Thymus (tissue), 11 donors: ENCODE data around the gene OR51F2. TPM values are rescaled to one million over a fixed set of nuclear protein-coding genes. Genes with fewer than 3 reads are reported as not detected.

Experiments
- DNase-seq, 9 donors: peaks; one replicate each; pipeline ENCODE4 v3.0.0-alpha.2; 2013; ENCODE audit warnings: low spot score in 9 of 9, low read depth in 6 of 9, missing footprints in 1 of 9
- H3K27ac ChIP-seq, 2 donors: one replicate each; pipeline ENCODE4 v1.5.1; 2013; ENCODE audit warnings: control low read depth in 1 of 2, low read depth in 1 of 2, low read length in 1 of 2, mild to moderate bottlenecking in 1 of 2, moderate library complexity in 1 of 2
- H3K27me3 ChIP-seq, 2 donors: one replicate each; pipeline ENCODE4 v1.5.1; 2013; ENCODE audit warnings: low read length in 1 of 2; ENCODE audit not compliant: control insufficient read depth in 2 of 2, insufficient read depth in 1 of 2
- H3K36me3 ChIP-seq, 2 donors: one replicate each; pipeline ENCODE4 v1.5.1; 2013; ENCODE audit warnings: low read length in 1 of 2, mild to moderate bottlenecking in 1 of 2, moderate library complexity in 1 of 2; ENCODE audit not compliant: control insufficient read depth in 2 of 2, insufficient read depth in 2 of 2
- H3K4me1 ChIP-seq, 2 donors: one replicate each; pipeline ENCODE4 v1.5.1; 2013; ENCODE audit warnings: low read length in 2 of 2; ENCODE audit not compliant: control insufficient read depth in 2 of 2, insufficient read depth in 2 of 2
- H3K4me3 ChIP-seq, 2 donors: one replicate each; pipeline ENCODE4 v1.5.1; 2013; ENCODE audit warnings: low read length in 2 of 2, control low read depth in 1 of 2, mild to moderate bottlenecking in 1 of 2
- H3K9me3 ChIP-seq, 2 donors: one replicate each; pipeline ENCODE4 v1.5.1; 2013; ENCODE audit warnings: low read length in 1 of 2, mild to moderate bottlenecking in 1 of 2; ENCODE audit not compliant: control insufficient read depth in 2 of 2, insufficient read depth in 1 of 2
- whole genome bisulfite sequencing: extraction: QIAGEN DNeasy Blood & Tissue Kit; methylation state at CpG from one replicate; pipeline ENCODE4 v1.1.7; 2013; 5-methylcytosine and 5-hydroxymethylcytosine counted together
- polyA plus RNA-seq: library from polyadenylated mRNA; stranded (reverse); fragments of 200-250 nt; gene quantifications from one replicate; pipeline ENCODE4 v1.2.3, GENCODE V29; 2013
- total RNA-seq: library from RNA; stranded (reverse); fragments of 120-200 nt; gene quantifications from one replicate; pipeline ENCODE4 v1.2.4, GENCODE V29; 2013
- donor health status: healthy.

Gene OR51F2
- total and polyA plus RNA-seq, 2 donors, result not detected

DNA sequence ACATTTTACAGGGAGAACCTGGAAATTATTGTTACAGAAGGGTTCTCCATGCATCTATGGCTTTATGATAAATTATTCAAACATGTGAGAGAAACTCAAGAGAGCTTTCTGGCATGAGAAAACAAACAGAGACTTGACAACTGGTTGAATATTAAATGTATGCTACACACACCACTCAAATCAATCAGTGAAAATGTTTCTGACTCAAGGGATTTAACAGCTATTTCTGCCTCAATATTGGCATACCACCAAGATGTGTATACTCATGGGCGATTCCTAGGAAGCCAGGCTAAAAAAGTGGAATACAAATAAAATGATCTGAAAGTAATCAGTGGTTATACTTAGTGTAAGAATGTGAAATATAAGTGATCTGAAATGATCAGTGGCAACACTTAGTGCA, 44.7 kb downstream of the OR51F2 start:
- no peak for DNase-seq
- 76% methylated on average over 1 of the region's 1 CpG for WGBS
- Histone ChIP-seq H3K27ac (no peak overlapping the region), H3K4me1 (no peaks in the 10 kb centered on the region), H3K36me3 (no peaks in the 10 kb centered on the region), H3K4me3 (no peak overlapping the region), H3K9me3 (no peaks in the 10 kb centered on the region), H3K27me3 (no peaks in the 10 kb centered on the region)

Other genes starting within 250 kb of the OR51F2 start
- 0.09 TPM for gene OR52I2, start 239.6 kb upstream of the OR51F2 start, total RNA-seq
- 0.07 TPM for gene OR52I2, start 239.6 kb upstream of the OR51F2 start, polyA plus RNA-seq
- gene OR52I1, start 227.3 kb upstream of the OR51F2 start, total RNA-seq, result under 0.01 TPM
- 0.02 TPM for gene OR52I1, start 227.3 kb upstream of the OR51F2 start, polyA plus RNA-seq
- gene TRIM68, start 213.1 kb upstream of the OR51F2 start, total RNA-seq, result 6.9 TPM
- gene TRIM68, start 213.1 kb upstream of the OR51F2 start, polyA plus RNA-seq, result 6.5 TPM
- not detected for gene OR51D1, start 183.8 kb upstream of the OR51F2 start, total RNA-seq
- gene OR51D1, start 183.8 kb upstream of the OR51F2 start, polyA plus RNA-seq, result under 0.01 TPM
- 0.33 TPM for gene OR51E1, start 177.3 kb upstream of the OR51F2 start, total RNA-seq
- gene OR51E1, start 177.3 kb upstream of the OR51F2 start, polyA plus RNA-seq, result 0.68 TPM
- under 0.01 TPM for gene OR51E2, start 123.5 kb upstream of the OR51F2 start, total RNA-seq
- gene OR51E2, start 123.5 kb upstream of the OR51F2 start, polyA plus RNA-seq, result 0.57 TPM
- gene MMP26, start 116.5 kb upstream of the OR51F2 start, total RNA-seq, result 0.52 TPM
- gene MMP26, start 116.5 kb upstream of the OR51F2 start, polyA plus RNA-seq, result 1.9 TPM
- not detected for gene OR51F1, start 51.4 kb upstream of the OR51F2 start, total RNA-seq
- gene OR51F1, start 51.4 kb upstream of the OR51F2 start, polyA plus RNA-seq, result not detected
- not detected for gene OR52R1, start 16.9 kb upstream of the OR51F2 start, total RNA-seq
- not detected for gene OR52R1, start 16.9 kb upstream of the OR51F2 start, polyA plus RNA-seq
- not detected for gene OR51S1, start 27.9 kb downstream of the OR51F2 start, total RNA-seq
- gene OR51S1, start 27.9 kb downstream of the OR51F2 start, polyA plus RNA-seq, result not detected
- not detected for gene OR51T1, start 60.6 kb downstream of the OR51F2 start, total RNA-seq
- gene OR51T1, start 60.6 kb downstream of the OR51F2 start, polyA plus RNA-seq, result not detected
- not detected for gene OR51A7, start 82.5 kb downstream of the OR51F2 start, total RNA-seq
- gene OR51A7, start 82.5 kb downstream of the OR51F2 start, polyA plus RNA-seq, result 0.05 TPM
- not detected for gene OR51G2, start 98.0 kb downstream of the OR51F2 start, total RNA-seq
- 0.02 TPM for gene OR51G2, start 98.0 kb downstream of the OR51F2 start, polyA plus RNA-seq
- gene OR51G1, start 103.0 kb downstream of the OR51F2 start, total RNA-seq, result not detected
- gene OR51G1, start 103.0 kb downstream of the OR51F2 start, polyA plus RNA-seq, result 0.02 TPM
- not detected for gene OR51A4, start 126.3 kb downstream of the OR51F2 start, total RNA-seq
- gene OR51A4, start 126.3 kb downstream of the OR51F2 start, polyA plus RNA-seq, result 0.02 TPM
- not detected for gene OR51A2, start 134.4 kb downstream of the OR51F2 start, total RNA-seq
- gene OR51A2, start 134.4 kb downstream of the OR51F2 start, polyA plus RNA-seq, result not detected
- not detected for gene OR51L1, start 173.5 kb downstream of the OR51F2 start, total RNA-seq
- gene OR51L1, start 173.5 kb downstream of the OR51F2 start, polyA plus RNA-seq, result under 0.01 TPM
- gene OR52J3, start 225.2 kb downstream of the OR51F2 start, total RNA-seq, result not detected
- gene OR52J3, start 225.2 kb downstream of the OR51F2 start, polyA plus RNA-seq, result not detected
- gene OR52E2, start 238.3 kb downstream of the OR51F2 start, total RNA-seq, result not detected
- gene OR52E2, start 238.3 kb downstream of the OR51F2 start, polyA plus RNA-seq, result not detected
- gene OR52E1, start 248.3 kb downstream of the OR51F2 start, total RNA-seq, result not detected
- gene OR52E1, start 248.3 kb downstream of the OR51F2 start, polyA plus RNA-seq, result not detected